BJ (cell line): Measurements from ENCODE around the gene RCAN1. TPM values are rescaled to one million over a fixed set of nuclear protein-coding genes. Genes with fewer than 3 reads are reported as not detected.

Experiments
- CTCF ChIA-PET: fragments of 350-600 bp; formaldehyde crosslinking; extraction: SDS; loops from one replicate; lab custom pipeline; 2021; ENCODE audit warnings: antibody characterized with exemption, inconsistent platforms; lab: Yijun Ruan, JAX
- POLR2A ChIA-PET: fragments of 300-600 bp; sonication (Branson Sonifier 250); formaldehyde crosslinking; extraction: SDS; loops from one replicate; lab custom pipeline; 2021; ENCODE audit warnings: antibody characterized with exemption; lab: Charles Lee
- DNase-seq: peaks from one replicate; pipeline ENCODE4 v3.0.0-alpha.2; 2011; ENCODE audit warnings: low read depth
- H3K27me3 ChIP-seq: 2 replicates; pipeline ENCODE4 v1.6.0; 2011; ENCODE audit warnings: low read length; ENCODE audit not compliant: control insufficient read depth, insufficient read depth
- H3K36me3 ChIP-seq: 2 replicates; pipeline ENCODE4 v1.5.1; 2011; ENCODE audit warnings: low read length; ENCODE audit not compliant: control insufficient read depth, insufficient read depth
- H3K4me3 ChIP-seq: 2 replicates; pipeline ENCODE4 v1.5.1; 2011; ENCODE audit warnings: low read depth, mild to moderate bottlenecking, control low read depth, low read length
- polyA plus RNA-seq: library from polyadenylated mRNA; depleted of rRNA; stranded (reverse); fragments of >200 nt; gene quantifications from 2 replicates; pipeline ENCODE4 v1.2.3, GENCODE V29; 2011
- TF ChIP-seq, protein P1 (sequence below): IDR thresholded peaks from 2 replicates; pipeline ENCODE4 v1.5.1; 2011; ENCODE audit warnings: low read depth, mild to moderate bottlenecking, control low read depth, inconsistent platforms, low read length, moderate library complexity; ENCODE audit not compliant: insufficient read depth

Gene RCAN1
- polyA plus RNA-seq, 1 experiment: 56.2 TPM

DNA sequence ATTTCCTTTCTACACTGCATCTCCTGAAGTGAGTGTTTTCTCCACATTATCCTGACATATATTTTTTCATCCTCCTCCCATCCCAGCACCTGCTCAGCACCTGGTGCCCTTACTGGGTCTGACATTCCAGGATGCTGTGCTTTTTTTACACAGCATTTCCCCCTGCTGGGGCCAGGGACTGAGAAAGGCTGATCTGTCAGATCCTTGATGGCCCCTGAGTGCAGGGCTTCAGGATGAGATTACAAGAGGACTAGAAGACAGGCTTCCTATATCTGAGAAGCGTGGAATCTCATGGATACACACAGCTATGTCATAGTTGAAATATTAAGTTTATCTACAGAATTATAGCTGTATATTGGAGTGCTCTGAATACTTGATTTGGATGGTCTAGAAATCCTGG is 24.4 kb downstream of the RCAN1 start:
- Histone ChIP-seq H3K27me3 (no peaks in the 10 kb centered on the region), H3K4me3 (no peak overlapping the region), H3K36me3 (no peaks in the 10 kb centered on the region)
- ChIA-PET CTCF (interaction anchor here (1.4 to 3.5 kb wide), 3 partner anchors 7 to 12 kb away, joined by 6 to 26 read pairs (median 6); no protein-coding TSS in a partner anchor), POLR2A (no interaction called here)
- no peak for DNase-seq
- TF ChIP-seq, protein P1, sequence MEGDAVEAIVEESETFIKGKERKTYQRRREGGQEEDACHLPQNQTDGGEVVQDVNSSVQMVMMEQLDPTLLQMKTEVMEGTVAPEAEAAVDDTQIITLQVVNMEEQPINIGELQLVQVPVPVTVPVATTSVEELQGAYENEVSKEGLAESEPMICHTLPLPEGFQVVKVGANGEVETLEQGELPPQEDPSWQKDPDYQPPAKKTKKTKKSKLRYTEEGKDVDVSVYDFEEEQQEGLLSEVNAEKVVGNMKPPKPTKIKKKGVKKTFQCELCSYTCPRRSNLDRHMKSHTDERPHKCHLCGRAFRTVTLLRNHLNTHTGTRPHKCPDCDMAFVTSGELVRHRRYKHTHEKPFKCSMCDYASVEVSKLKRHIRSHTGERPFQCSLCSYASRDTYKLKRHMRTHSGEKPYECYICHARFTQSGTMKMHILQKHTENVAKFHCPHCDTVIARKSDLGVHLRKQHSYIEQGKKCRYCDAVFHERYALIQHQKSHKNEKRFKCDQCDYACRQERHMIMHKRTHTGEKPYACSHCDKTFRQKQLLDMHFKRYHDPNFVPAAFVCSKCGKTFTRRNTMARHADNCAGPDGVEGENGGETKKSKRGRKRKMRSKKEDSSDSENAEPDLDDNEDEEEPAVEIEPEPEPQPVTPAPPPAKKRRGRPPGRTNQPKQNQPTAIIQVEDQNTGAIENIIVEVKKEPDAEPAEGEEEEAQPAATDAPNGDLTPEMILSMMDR: no peak

DNA sequence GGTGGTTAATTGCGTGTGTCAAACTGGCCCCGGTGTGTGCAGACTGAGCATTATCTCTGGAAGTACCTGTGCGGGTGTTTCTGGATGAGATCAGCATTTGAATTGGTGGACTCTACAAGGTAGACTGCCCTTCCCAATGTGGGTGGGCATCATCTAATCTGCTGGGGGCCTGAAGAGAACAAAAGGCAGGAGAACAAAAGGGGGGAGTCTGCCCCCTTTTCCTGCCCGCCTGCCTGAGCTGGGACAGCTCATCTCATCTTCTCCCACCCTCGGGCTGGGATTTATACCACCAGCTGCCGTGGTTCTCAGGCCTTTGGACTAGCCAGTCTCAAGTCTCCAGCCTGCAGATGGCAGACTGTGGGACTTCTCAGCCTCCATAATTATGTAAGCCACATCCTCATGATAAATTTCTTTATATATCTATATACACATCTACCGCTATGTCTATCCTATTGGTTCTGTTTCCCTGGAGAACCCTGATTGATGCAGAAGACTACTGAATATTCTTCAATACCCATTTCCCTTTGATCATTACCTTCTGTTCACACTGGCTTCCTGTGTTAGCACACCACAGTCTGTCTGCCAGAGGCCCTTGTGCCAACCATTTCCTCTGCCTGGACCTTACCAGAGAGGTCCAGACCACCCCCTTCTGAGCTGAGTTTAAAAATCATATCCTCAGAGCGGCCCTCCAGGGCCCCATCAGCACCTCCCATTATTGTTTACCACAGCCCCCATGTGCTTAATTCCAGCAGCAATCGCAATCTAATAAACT is 25.2 kb downstream of the RCAN1 start:
- TF ChIP-seq, protein P1: no peak
- no peak for DNase-seq
- CTCF ChIA-PET: interaction anchor here (2.1 kb wide), 1 partner anchor 13 kb away, joined by 6 read pairs; no protein-coding TSS in a partner anchor
- no peaks in the 10 kb centered on the region for H3K27me3 ChIP-seq
- POLR2A ChIA-PET: no interaction called here
- no peaks in the 10 kb centered on the region for H3K36me3 ChIP-seq
- no peak overlapping the region for H3K4me3 ChIP-seq

DNA sequence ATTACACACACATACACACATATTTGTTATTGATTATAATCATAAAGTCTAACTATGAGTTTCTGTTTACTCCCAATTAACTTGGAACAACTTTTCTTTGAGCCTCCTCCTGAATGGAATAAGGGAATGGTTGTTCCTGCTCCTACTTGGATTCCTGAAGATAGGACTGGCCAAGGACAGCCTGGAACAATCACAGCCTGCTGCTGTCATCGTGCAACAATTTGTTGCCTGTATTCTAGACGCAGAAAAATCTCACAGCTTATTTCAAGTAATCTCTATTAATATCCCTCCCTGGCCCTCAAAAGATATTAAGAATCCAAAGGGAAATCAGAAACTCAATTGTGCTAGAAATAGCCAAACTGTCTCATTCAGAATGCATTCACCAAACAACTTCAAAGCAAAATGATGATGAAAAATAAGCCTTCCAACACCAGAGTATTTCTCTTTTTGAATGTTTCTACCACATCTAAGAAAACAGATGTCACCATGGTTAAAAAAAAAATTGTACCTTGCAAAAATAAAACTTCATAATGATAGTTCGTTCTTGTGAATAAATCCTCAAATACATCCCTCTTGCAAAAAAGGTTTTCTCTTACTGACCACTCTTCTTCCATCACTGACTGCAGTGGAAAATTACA is 30.9 kb downstream of the RCAN1 start:
- H3K36me3 ChIP-seq: no peaks in the 10 kb centered on the region
- H3K27me3 ChIP-seq: no peaks in the 10 kb centered on the region
- no peak overlapping the region for H3K4me3 ChIP-seq
- CTCF ChIA-PET: interaction anchor here (1.2 to 6.5 kb wide), 8 partner anchors 8 to 75 kb away, joined by 4 to 74 read pairs (median 9); partner anchors contain the start of gene KCNE1
- TF ChIP-seq, protein P1: no peak
- no peak for DNase-seq
- POLR2A ChIA-PET: no interaction called here

DNA sequence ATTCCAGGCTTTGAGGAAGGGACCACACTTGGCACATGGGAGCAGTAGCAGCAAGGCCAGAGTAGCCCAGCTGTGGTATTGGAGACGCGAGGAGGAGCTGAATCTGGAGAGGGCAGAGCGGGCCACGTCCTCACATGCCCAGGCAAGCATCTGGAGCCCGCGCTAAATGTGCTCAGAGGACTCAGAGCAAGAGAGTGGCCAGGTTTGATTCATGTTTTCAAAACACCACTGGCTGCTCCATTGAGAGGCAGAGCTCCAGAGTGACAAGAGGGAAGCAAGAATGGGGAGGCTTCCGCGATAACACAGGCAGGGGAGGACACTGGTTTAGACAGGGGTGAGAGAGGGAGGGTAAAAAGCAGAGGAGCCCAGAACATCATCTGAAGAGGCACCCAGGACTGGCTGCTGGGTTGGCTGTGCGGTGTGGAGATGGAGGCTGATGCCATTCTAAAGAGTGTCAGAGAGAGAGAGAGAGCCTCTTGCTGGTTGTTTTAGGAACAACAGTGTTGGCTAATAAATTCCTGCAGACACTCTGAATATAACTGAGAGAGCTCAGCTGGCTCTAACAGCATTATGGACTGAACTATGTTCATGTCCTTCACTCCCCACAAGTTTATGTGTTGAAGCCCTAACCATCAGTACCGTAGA is 32.3 kb downstream of the RCAN1 start:
- DNase-seq: no peak
- no peak overlapping the region for H3K4me3 ChIP-seq
- TF ChIP-seq, protein P1: peak; percentile 61
- POLR2A ChIA-PET: interaction anchor here (0.6 to 0.7 kb wide), 2 partner anchors 646 to 1681 kb away, joined by 4 to 8 read pairs; no protein-coding TSS in a partner anchor
- CTCF ChIA-PET: interaction anchor here (0.7 to 6.5 kb wide), 26 partner anchors 9 to 83 kb away, joined by 3 to 74 read pairs (median 6); partner anchors contain the start of gene KCNE1
- H3K27me3 ChIP-seq: no peaks in the 10 kb centered on the region
- H3K36me3 ChIP-seq: no peaks in the 10 kb centered on the region
